Measurements from ENCODE around the gene FPR1.
A peak's percentile ranks its signal among the peaks of the same experiment; 100 is the strongest.
"Not testable (repeated sequence)": the region's sequence is repeated elsewhere in the genome, so short reads cannot be mapped to it uniquely, and the experiment has no call there.

The FPR1 gene

GRCh38 chr19:51749979-51750378, 1.7 kb downstream of the FPR1 start:
- no peak overlapping the region for H3K4me3 ChIP-seq (ENCODE audit: low read length)
- peak; percentile 88 for DNase-seq (ENCODE audit: low read depth)
- no peak for TF ChIP-seq CTCF (conservative IDR thresholded peaks at IDR 0.05; ENCODE audit: low read length)

- TF ChIP-seq CTCF (conservative IDR thresholded peaks at IDR 0.05; ENCODE audit: low read length): no peak
- H3K4me3 ChIP-seq (ENCODE audit: low read length): no peak overlapping the region
- no peak for DNase-seq (ENCODE audit: low read depth)
These were observed 4.9 kb downstream of the FPR1 start for GRCh38 chr19:51746731-51747130.

DNA sequence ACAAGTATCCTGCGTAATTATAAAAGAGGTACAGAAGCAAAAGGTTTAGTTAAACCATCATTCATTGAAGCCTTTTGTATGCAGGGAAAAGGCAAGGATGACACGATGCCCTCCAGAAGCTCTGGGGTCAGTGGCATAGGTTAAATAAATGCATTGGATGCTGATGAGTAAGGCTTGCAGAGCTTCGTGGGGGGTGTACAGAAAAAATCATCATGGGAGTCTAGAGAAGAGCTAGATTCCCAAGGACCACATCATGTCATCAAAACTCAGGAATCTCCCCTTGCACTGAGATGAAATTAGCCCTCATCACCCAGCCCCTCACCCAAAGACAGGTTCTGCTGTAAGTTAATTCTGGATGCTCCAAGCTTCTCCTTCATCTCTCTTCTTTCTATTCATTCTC, 8.3 kb downstream of the FPR1 start:
- no peak overlapping the region for H3K4me3 ChIP-seq (ENCODE audit: low read length)
- TF ChIP-seq CTCF (conservative IDR thresholded peaks at IDR 0.05; ENCODE audit: low read length): no peak
- DNase-seq (ENCODE audit: low read depth): peak; percentile 51

- DNase-seq (ENCODE audit: low read depth): peak; percentile 92
- no peak overlapping the region for H3K4me3 ChIP-seq (ENCODE audit: low read length)
- no peak for TF ChIP-seq CTCF (conservative IDR thresholded peaks at IDR 0.05; ENCODE audit: low read length)
These were observed 8.9 kb downstream of the FPR1 start for GRCh38 chr19:51742789-51743188.

GRCh38 chr19:51740356-51740755, 11.3 kb downstream of the FPR1 start:
- no peak overlapping the region for H3K4me3 ChIP-seq (ENCODE audit: low read length)
- no peak for DNase-seq (ENCODE audit: low read depth)
- no peak for TF ChIP-seq CTCF (conservative IDR thresholded peaks at IDR 0.05; ENCODE audit: low read length)

- no peak for TF ChIP-seq CTCF (conservative IDR thresholded peaks at IDR 0.05; ENCODE audit: low read length)
These were observed 12.0 kb downstream of the FPR1 start for GRCh38 chr19:51739466-51740213.

DNA sequence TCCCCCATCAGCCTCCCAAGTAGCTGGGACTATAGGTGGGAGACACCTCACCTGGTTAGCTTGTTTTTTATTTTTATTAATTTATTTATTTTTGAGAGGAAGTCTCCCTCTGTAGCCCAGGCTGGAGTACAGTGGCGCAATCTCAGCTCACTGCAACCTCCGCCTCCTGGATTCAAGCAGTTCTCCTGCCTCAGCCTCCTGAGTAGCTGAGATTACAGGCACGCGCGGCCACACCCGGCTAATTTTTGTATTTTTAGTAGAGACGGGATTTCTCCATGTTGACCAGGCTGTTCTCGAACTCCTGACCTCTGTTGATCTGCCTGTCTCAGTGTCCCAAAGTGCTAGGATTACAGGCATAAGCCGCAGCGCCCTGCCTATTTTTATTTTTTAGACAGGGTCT, 13.2 kb downstream of the FPR1 start:
- not testable (repeated sequence) for H3K4me3 ChIP-seq (ENCODE audit: low read length); DNase-seq (ENCODE audit: low read depth)

More at GRCh38 chr19:51739466-51740213, 12.0 kb downstream of the FPR1 start:
- H3K4me3 ChIP-seq (ENCODE audit: low read length): no peak overlapping the region
- DNase-seq (ENCODE audit: low read depth): peak; percentile 68
